ENCODE results near the gene EFCAB14. TPM values are rescaled to one million over a fixed set of nuclear protein-coding genes. Genes with fewer than 3 reads are reported as not detected.

EFCAB14 gene
- total and polyA plus RNA-seq, 2 of the 4 experiments (the other 2 are of a cell fraction): 28.6 to 43.0 TPM

GRCh38 chr1:46635205-46635604, 83.7 kb downstream of the EFCAB14 start:
- H3K9ac ChIP-seq (ENCODE audit: low read depth, low read length): no peak overlapping the region
- POLR2A ChIA-PET (ENCODE audit: unreplicated experiment): no interaction called here

More at GRCh38 chr1:46635205-46635604, 83.7 kb downstream of the EFCAB14 start:
- DNase-seq: no peak
- Histone ChIP-seq H4K8ac (ENCODE audit: low read depth in 2 of 2, low read length in 2 of 2) (no peak overlapping the region), H3K36me3 (ENCODE audit: control insufficient read depth, insufficient read depth, low read length) (peaks cover 21% of the 10 kb centered on the region), H2AK5ac (ENCODE audit: low read depth, low read length) (no peak overlapping the region), H3K27ac (ENCODE audit: insufficient read depth, low read length) (no peak overlapping the region), H2BK15ac (ENCODE audit: low read depth, low read length) (no peak overlapping the region), H4K20me1 (ENCODE audit: insufficient read depth, low read length) (no peaks in the 10 kb centered on the region), H3K79me1 (ENCODE audit: low read depth in 1 of 2, low read length in 2 of 2) (no peaks in the 10 kb centered on the region), H3K23ac (ENCODE audit: low read depth, low read length) (no peak overlapping the region), H4K5ac (ENCODE audit: low read depth, low read length) (no peak overlapping the region), H3K4me2 (ENCODE audit: low read depth, low read length) (no peak overlapping the region), H3K4me1 (ENCODE audit: control insufficient read depth, insufficient read depth, low read length) (no peaks in the 10 kb centered on the region), H2BK5ac (ENCODE audit: low read depth, low read length, poor library complexity, severe bottlenecking) (no peak overlapping the region), H3K4ac (ENCODE audit: low read depth, low read length) (no peak overlapping the region), H3K9me3 (ENCODE audit: control insufficient read depth, insufficient read depth, low read length) (no peaks in the 10 kb centered on the region), H2BK120ac (ENCODE audit: low read depth, low read length) (no peak overlapping the region), H2AK9ac (replicated peaks; ENCODE audit: low read depth, low read length, poor library complexity) (no peak overlapping the region), H3K14ac (replicated peaks; ENCODE audit: low read depth, low read length) (no peak overlapping the region), H3K4me3 (ENCODE audit: insufficient read depth, low read depth, low read length) (no peak overlapping the region), H3K27me3 (ENCODE audit: control insufficient read depth, insufficient read depth, low read length) (no peaks in the 10 kb centered on the region), H2AFZ (replicated peaks; ENCODE audit: low read length, poor library complexity) (no peak overlapping the region), H3K9me1 (ENCODE audit: insufficient read depth, low read length) (no peaks in the 10 kb centered on the region; the same call in 1 of the 2 replicates), H3K56ac (ENCODE audit: extremely low read depth, insufficient read depth, low read length) (no peak overlapping the region), H2BK20ac (ENCODE audit: low read depth, low read length) (no peak overlapping the region), H4K91ac (ENCODE audit: insufficient read depth, low read depth, low read length) (no peak overlapping the region), H3K18ac (ENCODE audit: low read depth, low read length) (no peak overlapping the region)
- ATAC-seq (ENCODE audit: low read depth): no peak
- in situ Hi-C loops (cut with MboI; ENCODE audit: low sequenced_read_pairs) (no loop called here), dilution Hi-C loops (cut with HindIII; ENCODE audit: low sequenced_read_pairs, unreplicated experiment) (no loop called here), intact Hi-C loops (cut with micrococcal nuclease) (no loop called here)
- TSS peak; percentile 77 for BruUV-seq (replicated peaks)
- CTCF ChIA-PET: no interaction called here
- TF ChIP-seq RCOR1 (IDR thresholded peaks at IDR 0.05; ENCODE audit: insufficient replicate concordance, low read length) (no peak), MAFK (IDR thresholded peaks at IDR 0.05; ENCODE audit: low read depth, low read length) (no peak), NFE2L2 (IDR thresholded peaks at IDR 0.05; ENCODE audit: low read depth, low read length) (no peak), RFX5 (IDR thresholded peaks at IDR 0.05; ENCODE audit: low read depth, low read length) (no peak), POLR2A (IDR thresholded peaks at IDR 0.05; ENCODE audit: low read depth, low read length) (no peak), RAD21 (IDR thresholded peaks at IDR 0.05; ENCODE audit: low read length) (no peak), BHLHE40 (IDR thresholded peaks at IDR 0.05; ENCODE audit: low read depth, low read length) (no peak), FOS (IDR thresholded peaks at IDR 0.05; ENCODE audit: low read depth, low read length) (no peak), ELK1 (IDR thresholded peaks at IDR 0.05; ENCODE audit: borderline replicate concordance, low read depth, low read length) (no peak), SMC3 (IDR thresholded peaks at IDR 0.05; ENCODE audit: low read depth, low read length) (no peak), MAZ (IDR thresholded peaks at IDR 0.05; ENCODE audit: borderline replicate concordance, low read depth, low read length) (no peak), CEBPB (IDR thresholded peaks at IDR 0.05; ENCODE audit: low read depth, low read length) (no peak), CHD1 (IDR thresholded peaks at IDR 0.05; ENCODE audit: low read depth, low read length) (no peak), MXI1 (IDR thresholded peaks at IDR 0.05; ENCODE audit: borderline replicate concordance, low read depth, low read length) (no peak)
- TF ChIP-seq, protein P1, sequence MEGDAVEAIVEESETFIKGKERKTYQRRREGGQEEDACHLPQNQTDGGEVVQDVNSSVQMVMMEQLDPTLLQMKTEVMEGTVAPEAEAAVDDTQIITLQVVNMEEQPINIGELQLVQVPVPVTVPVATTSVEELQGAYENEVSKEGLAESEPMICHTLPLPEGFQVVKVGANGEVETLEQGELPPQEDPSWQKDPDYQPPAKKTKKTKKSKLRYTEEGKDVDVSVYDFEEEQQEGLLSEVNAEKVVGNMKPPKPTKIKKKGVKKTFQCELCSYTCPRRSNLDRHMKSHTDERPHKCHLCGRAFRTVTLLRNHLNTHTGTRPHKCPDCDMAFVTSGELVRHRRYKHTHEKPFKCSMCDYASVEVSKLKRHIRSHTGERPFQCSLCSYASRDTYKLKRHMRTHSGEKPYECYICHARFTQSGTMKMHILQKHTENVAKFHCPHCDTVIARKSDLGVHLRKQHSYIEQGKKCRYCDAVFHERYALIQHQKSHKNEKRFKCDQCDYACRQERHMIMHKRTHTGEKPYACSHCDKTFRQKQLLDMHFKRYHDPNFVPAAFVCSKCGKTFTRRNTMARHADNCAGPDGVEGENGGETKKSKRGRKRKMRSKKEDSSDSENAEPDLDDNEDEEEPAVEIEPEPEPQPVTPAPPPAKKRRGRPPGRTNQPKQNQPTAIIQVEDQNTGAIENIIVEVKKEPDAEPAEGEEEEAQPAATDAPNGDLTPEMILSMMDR (conservative IDR thresholded peaks at IDR 0.05; ENCODE audit: low read depth, low read length): no peak
- TF ChIP-seq, protein P2, sequence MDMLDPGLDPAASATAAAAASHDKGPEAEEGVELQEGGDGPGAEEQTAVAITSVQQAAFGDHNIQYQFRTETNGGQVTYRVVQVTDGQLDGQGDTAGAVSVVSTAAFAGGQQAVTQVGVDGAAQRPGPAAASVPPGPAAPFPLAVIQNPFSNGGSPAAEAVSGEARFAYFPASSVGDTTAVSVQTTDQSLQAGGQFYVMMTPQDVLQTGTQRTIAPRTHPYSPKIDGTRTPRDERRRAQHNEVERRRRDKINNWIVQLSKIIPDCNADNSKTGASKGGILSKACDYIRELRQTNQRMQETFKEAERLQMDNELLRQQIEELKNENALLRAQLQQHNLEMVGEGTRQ (IDR thresholded peaks at IDR 0.05; ENCODE audit: low read depth, low read length): no peak
- WGBS, 2 experiments (ENCODE audit: extremely low coverage in 2 of 2, insufficient read length in 1 of 2): 100% methylated on average over 1 of the region's 2 CpGs; no CpG with 5 or more reads in 1 of the 2 experiments

All from IMR-90 (cell line).